GM18870 (cell line): ENCODE measurements around the gene F7.

ENCODE experiments used
- ATAC-seq: cut with Tn5 transposase; IDR thresholded peaks from one replicate; pipeline ENCODE4 v1.9.1; 2021; ENCODE audit warnings: moderate library complexity; ENCODE audit not compliant: unreplicated experiment

Gene F7

DNA sequence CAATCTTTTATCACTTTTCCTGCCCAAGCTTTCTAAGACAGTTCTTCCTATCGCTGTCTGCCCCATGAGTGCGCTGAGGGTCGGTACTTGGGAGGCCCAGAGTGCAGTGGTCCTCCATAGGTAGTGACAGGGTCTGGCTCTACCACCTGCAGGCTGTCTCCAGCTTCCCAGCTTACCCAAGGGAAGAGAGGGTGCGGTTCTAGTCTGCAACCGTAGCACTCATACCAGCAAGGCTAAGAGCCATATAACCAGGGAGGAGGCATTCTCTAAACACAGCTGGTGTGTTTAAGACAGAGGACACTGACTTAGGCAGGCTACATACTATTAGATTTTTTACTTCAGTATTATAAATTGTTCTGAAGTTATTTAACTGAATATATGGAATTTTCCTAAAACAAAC lies 61.1 kb downstream of the F7 start:
- ATAC-seq, result no peak

DNA sequence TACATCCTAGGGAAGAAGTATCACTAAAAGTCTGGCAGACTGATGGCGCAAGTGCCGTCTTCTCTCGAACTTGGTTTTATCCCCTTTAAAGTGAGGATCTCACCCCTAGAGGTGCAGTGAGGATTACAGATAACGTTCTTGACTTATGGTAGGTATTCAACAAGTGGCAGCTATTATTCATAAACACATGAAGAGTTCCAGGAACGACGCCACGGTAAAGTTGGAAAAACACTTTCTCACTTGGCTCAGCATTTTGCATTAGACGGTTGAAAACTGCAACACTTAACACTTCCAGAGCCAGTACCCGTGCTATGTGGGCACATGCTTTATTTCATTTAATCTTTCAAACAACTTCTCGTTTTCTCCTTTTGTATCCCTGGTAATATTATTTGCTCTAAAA lies 61.6 kb downstream of the F7 start:
- no peak for ATAC-seq

GRCh38 chr13:113167575-113167974 lies 62.0 kb downstream of the F7 start:
- no peak for ATAC-seq

DNA sequence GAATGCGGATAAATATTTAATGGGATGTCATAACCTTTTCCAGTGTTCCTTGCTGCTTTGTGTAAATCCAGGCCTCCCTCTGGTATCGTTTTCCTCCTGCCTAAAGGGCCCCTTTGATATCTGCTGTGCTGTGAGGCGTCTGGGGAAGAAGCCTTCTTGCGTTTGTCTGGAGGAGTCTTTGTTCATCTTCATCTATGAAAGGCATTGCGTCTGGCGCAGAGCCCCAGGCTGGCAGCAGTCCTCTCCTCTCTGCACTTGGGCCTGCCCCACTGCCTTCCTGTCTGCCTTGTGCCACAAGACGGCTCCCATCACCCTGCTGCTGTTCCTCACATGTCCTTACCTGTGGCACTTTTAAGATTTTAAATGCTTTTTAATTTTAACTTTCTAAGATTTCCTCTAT lies 62.6 kb downstream of the F7 start:
- no peak for ATAC-seq

DNA sequence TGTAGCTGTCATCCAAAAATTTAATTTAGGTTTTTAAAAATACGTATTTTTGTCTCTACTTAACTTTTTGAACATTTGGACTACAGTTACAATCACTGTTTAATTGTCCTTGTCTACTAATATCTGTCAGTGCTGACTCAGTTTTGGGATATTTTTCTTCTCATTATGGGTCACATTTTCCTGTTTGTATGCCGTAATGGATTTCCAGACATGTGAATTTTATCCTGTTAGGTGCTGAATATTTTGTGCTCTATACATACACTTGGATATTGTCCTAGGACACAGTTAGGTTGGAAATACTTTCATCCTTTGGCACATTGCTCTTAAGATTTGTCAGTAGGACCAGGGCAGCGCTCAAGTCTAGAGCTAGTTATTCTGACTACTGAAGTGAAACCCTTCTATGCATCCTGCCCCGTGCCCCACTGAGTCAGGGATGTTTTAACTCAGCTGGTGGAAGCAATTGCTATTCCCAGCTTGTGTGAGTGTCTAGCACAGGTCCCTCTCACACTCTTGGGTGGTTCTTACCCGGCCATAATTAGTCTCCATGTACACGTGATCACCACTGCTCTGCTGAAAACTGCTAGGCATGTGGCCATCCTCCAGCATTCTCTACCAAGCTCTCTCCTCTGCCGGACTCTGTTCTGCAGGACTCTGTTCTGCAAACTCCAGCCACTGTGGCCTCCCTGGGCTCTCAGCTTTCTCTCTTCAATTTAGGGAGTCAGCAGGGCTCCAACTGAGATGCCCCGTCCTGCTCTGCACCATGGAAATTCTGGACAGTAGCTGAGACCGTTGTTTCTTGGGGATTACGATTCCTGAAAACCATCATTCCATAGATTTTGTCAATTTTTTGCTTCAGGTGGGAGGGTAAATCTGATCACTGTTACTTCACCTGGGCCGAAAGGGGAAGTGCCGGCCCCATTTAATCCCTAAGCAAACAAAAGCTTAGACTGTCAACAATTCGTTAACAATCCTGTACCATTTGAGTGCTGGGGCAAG lies 64.0 kb downstream of the F7 start:
- no peak for ATAC-seq
